H1 (cell line): ENCODE results near the gene KRIT1.

Source experiments
- EGR1 ChIP-seq: IDR thresholded peaks from 2 replicates; pipeline ENCODE4 v1.6.1; 2011; ENCODE audit warnings: low read depth, low read length, borderline replicate concordance
- EP300 ChIP-seq, 2 experiments: IDR thresholded peaks; 1 replicate in 1 of 2; 2 replicates in 1 of 2; pipeline ENCODE4 v1.6.1; 2011 to 2012; ENCODE audit warnings: low read depth in 2 of 2, low read length in 2 of 2, mild to moderate bottlenecking in 2 of 2, borderline replicate concordance in 1 of 2, inconsistent platforms in 1 of 2, moderate library complexity in 1 of 2
- EZH2 ChIP-seq: fragments of 200-600 bp; sonication (generic); IDR thresholded peaks from 2 replicates; pipeline ENCODE4 v1.7.1; 2012; ENCODE audit warnings: low read depth, mild to moderate bottlenecking, moderate library complexity, low read length, inconsistent platforms; ENCODE audit not compliant: severe bottlenecking
- GTF2F1 ChIP-seq: IDR thresholded peaks from 2 replicates; pipeline ENCODE4 v1.6.1; 2012; ENCODE audit warnings: low read depth, low read length, improper control_type of control experiment, borderline replicate concordance
- HDAC6 ChIP-seq: IDR thresholded peaks from one replicate; pipeline ENCODE4 v1.7.1; 2012; ENCODE audit warnings: low read depth, mild to moderate bottlenecking, inconsistent platforms, low read length, moderate library complexity
- JUN ChIP-seq: IDR thresholded peaks from 2 replicates; pipeline ENCODE4 v1.6.1; 2011; ENCODE audit warnings: low read depth, mild to moderate bottlenecking, improper control_type of control experiment, low read length
- NRF1 ChIP-seq: IDR thresholded peaks from 2 replicates; pipeline ENCODE4 v1.6.1; 2011; ENCODE audit warnings: mild to moderate bottlenecking, low read depth, low read length, improper control_type of control experiment
- POLR2A ChIP-seq, 2 experiments: IDR thresholded peaks; 1 replicate in 1 of 2; 2 replicates in 1 of 2; pipeline ENCODE4 v1.6.1; 2011; ENCODE audit warnings: low read depth in 2 of 2, low read length in 2 of 2, mild to moderate bottlenecking in 2 of 2; ENCODE audit errors: control extremely low read depth in 1 of 2
- RAD21 ChIP-seq, 2 experiments: IDR thresholded peaks in 1 of 2; conservative IDR thresholded peaks in 1 of 2; 2 replicates each; pipeline ENCODE4 v1.6.1; 2011; ENCODE audit warnings: low read depth in 2 of 2, low read length in 2 of 2, improper control_type of control experiment in 1 of 2, inconsistent platforms in 1 of 2, mild to moderate bottlenecking in 1 of 2, moderate library complexity in 1 of 2
- ZNF274 ChIP-seq: IDR thresholded peaks from 2 replicates; pipeline ENCODE4 v1.7.0; 2012; ENCODE audit warnings: low read length, borderline replicate concordance; ENCODE audit errors: extremely low read depth
- TF ChIP-seq, protein P1 (sequence below), 3 experiments: IDR thresholded peaks; 1 replicate in 2 of 3; 2 replicates in 1 of 3; pipeline versions ENCODE4 v1.5.1 to v1.6.1; 2011; ENCODE audit warnings: low read length in 3 of 3, mild to moderate bottlenecking in 3 of 3, inconsistent platforms in 2 of 3, low read depth in 1 of 3, moderate library complexity in 1 of 3; ENCODE audit not compliant: insufficient read depth in 1 of 3; ENCODE audit errors: control extremely low read depth in 1 of 3

DNA sequence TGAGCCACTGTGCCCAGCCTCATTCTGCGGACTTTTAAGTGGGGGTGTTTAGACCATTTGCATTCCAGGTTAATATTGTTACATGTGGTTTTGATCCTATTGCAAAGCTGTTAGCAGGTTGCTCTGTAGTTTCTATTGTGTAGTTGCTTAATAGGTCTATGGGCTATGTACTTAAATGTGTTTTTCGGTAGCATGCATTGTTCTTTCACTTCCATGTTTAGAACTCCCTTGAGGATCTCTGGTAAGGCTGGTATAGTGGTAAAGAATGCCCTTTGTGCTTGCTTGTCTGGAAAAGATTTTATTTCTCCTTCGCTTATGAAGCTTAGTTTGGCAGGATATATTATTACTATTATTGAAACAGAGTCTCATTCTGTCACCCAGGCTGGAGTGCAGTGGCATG is 53.4 kb downstream of the KRIT1 start:
- no peak for TF ChIP-seq EGR1
- TF ChIP-seq JUN = no peak
- TF ChIP-seq RAD21 (IDR thresholded peaks at IDR 0.05 in 1 of 2, conservative IDR thresholded peaks at IDR 0.05 in 1 of 2; ENCODE audit: low read depth in 2 of 2, low read length in 2 of 2) = no peak
- TF ChIP-seq GTF2F1 = no peak
- TF ChIP-seq HDAC6 = no peak
- TF ChIP-seq, protein P1, sequence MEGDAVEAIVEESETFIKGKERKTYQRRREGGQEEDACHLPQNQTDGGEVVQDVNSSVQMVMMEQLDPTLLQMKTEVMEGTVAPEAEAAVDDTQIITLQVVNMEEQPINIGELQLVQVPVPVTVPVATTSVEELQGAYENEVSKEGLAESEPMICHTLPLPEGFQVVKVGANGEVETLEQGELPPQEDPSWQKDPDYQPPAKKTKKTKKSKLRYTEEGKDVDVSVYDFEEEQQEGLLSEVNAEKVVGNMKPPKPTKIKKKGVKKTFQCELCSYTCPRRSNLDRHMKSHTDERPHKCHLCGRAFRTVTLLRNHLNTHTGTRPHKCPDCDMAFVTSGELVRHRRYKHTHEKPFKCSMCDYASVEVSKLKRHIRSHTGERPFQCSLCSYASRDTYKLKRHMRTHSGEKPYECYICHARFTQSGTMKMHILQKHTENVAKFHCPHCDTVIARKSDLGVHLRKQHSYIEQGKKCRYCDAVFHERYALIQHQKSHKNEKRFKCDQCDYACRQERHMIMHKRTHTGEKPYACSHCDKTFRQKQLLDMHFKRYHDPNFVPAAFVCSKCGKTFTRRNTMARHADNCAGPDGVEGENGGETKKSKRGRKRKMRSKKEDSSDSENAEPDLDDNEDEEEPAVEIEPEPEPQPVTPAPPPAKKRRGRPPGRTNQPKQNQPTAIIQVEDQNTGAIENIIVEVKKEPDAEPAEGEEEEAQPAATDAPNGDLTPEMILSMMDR (IDR thresholded peaks at IDR 0.05; ENCODE audit: control extremely low read depth in 1 of 3, insufficient read depth in 1 of 3, low read depth in 1 of 3, low read length in 3 of 3) = no peak
- no peak for TF ChIP-seq POLR2A (IDR thresholded peaks at IDR 0.05; ENCODE audit: control extremely low read depth in 1 of 2, low read depth in 2 of 2, low read length in 2 of 2)
- no peak for TF ChIP-seq ZNF274
- TF ChIP-seq NRF1 = no peak
- no peak for TF ChIP-seq EP300 (IDR thresholded peaks at IDR 0.05; ENCODE audit: borderline replicate concordance in 1 of 2, low read depth in 2 of 2, low read length in 2 of 2)
- no peak for TF ChIP-seq EZH2
